GM08714 (cell line): Measurements from ENCODE around the gene VRTN.
A peak's percentile ranks its signal among the peaks of the same experiment; 100 is the strongest.
"Not testable (repeated sequence)": the region's sequence is repeated elsewhere in the genome, so short reads cannot be mapped to it uniquely, and the experiment has no call there.

Source experiments
- H3K4me3 ChIP-seq: fragments of 200-500 bp; sonication (Bioruptor generic); 2 replicates; pipeline ENCODE4 v1.5.1; 2014; ENCODE audit warnings: mild to moderate bottlenecking, low read length, inconsistent platforms
- ZNF274 ChIP-seq: IDR thresholded peaks from 2 replicates; pipeline ENCODE4 v1.6.1; 2012; ENCODE audit warnings: mild to moderate bottlenecking, low read depth, low read length

The VRTN gene, protein sequence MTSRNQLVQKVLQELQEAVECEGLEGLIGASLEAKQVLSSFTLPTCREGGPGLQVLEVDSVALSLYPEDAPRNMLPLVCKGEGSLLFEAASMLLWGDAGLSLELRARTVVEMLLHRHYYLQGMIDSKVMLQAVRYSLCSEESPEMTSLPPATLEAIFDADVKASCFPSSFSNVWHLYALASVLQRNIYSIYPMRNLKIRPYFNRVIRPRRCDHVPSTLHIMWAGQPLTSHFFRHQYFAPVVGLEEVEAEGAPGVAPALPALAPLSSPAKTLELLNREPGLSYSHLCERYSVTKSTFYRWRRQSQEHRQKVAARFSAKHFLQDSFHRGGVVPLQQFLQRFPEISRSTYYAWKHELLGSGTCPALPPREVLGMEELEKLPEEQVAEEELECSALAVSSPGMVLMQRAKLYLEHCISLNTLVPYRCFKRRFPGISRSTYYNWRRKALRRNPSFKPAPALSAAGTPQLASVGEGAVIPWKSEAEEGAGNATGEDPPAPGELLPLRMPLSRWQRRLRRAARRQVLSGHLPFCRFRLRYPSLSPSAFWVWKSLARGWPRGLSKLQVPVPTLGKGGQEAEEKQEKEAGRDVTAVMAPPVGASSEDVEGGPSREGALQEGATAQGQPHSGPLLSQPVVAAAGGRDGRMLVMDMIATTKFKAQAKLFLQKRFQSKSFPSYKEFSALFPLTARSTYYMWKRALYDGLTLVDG

DNA sequence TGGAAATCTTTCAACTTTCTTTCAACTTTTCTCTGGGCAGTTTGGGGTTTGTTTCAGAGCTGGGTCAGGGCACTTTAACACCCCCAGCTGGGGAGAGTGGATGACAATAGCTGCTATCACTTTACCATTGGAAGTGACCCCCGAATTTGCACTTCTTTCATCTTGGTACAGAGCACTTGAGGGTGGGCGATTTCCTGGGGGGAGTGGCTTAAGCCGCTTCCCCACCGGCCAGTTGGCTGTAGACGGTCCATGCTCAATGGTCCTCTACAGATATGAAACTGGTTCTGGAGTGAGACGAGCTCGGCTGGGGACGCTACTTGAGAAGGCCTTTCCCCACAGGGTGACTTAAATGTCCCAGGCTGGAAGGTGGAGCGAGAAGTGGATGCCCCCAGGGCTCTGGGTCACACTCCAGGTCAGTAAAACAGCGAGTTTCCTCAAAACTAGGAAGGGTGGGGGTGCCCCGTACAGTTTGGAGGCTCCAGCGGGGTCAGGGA lies at the start of gene VRTN:
VRTN (plus strand) TSS at position 231 of the 494 bp plus-strand sequence. CDS start 8,313 bp downstream, outside the sequence.
- TF ChIP-seq ZNF274 = no peak
- H3K4me3 ChIP-seq = no peak within 1 kb of the TSS

DNA sequence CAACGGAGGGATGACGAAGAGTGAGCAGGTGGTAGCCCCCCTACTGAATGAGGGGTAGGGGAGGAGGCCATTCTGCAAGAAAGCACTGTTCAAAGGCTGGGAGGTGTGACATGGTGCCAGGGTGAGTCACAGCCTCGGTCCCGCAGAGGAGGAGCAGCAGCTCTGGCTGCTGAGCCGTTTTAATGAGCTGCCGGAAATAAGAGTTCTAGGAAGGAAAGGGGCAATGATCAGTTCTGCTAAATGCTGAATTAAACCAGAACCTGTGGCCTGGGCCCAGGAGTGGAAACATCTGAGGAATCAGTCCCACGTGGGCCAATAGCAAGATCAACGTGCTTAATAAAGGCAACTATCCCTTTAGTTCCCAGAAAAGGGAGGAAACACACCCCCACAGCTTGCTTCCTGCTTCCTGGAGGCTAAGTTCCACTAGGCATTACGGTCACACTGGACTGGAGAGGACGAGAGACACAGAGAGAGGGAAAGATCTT lies 49.2 kb upstream of the VRTN start:
- no peak overlapping the region for H3K4me3 ChIP-seq
- no peak for TF ChIP-seq ZNF274

DNA sequence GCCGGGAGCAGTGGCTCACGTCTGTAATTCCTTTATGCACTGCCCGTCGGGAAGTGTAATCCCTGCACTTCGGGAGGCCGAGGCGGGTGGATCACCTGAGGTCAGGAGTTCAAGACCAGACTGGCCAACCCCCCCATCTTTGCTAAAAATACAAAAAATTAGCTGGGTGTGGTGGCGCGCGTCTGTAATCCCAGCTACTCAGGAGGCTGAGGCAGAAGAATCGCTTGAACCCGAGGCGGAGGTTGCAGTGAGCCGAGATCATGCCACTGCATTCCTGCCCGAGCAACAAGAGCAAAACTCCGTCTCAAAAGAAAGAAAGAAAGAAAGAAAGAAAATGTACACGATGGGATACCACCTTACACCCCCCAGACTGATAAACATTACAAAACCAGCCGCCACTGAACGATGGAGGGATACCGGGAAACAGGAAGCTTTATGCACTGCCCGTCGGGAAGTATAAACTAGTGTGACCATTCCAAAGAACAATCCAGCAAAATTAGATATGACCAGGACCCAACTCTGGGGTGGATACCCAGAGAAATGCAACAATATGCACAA lies 46.6 kb upstream of the VRTN start:
- TF ChIP-seq ZNF274 = no peak
- peak overlapping the region; percentile 99 for H3K4me3 ChIP-seq

DNA sequence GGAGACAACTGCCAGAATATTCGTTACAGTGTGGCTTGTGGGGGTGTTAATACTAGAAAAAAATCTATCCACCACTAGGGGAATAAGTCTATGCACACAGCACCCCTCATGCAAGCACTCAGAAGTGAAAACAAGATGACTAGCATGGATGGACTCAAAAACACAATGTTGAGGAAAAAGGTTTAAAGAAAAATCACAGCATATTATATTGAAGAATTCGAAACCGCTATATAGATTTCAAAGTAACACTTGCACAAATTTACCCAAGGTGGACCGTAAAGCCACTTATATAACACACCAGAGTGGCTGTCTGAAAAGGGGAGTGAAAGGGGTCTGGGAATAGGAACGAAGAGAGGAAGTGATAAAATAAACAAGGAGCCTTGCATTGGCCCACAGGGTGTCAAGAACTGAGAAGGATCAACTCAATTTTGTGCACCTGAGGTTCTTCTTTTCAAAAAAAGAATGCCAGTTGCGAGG lies 46.1 kb upstream of the VRTN start:
- peak overlapping the region; percentile 99 for H3K4me3 ChIP-seq
- TF ChIP-seq ZNF274 = no peak

DNA sequence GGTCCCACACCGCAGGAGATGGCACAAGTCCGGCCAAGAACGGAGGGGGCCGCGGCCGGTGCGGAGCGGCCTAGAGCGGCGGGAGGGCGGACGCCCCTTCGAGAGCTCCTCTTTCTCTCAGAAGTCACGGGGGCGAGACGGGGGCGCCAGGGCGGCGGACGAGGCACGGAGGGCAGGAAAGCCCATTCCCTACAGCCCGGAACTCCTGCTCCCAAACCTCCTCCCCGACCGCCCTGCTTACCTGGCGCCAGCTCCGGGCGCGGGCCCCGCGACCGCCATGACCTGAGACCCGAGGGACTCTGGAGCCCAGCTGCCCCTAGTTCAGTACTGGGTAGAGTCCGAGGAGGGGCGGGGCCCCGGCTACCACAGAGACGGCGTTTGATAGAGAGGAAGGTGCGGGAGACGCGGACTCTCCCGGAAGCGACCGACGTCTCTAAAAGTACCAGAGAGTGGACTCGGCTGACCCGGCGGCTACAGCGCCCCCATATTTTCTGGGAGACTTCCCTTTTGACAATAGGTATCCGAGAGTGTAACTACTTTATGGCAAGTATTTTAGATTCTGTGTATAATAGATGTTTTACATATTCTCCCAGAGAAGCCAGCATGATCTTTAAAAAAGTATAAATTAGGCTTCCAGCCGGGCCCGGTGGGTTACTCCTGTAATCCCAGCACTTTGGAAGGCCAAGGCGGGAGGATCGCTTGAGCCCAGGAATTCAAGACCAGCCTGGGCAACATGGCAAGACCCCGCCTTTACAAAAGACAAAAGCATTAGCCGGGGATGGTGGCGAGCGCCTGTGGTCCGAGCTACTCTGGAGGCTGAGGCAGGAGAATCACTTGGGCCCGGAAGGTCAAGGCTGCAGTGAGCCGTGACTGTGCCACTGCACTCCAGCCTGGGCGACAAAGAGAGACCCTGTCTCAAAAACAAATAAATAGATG lies 45.4 kb upstream of the VRTN start, which contains the start of gene ABCD4:
ABCD4 (minus strand) TSS at position 301 of the 936 bp plus-strand sequence; CDS start at position 279, 22 bp downstream.
- H3K4me3 ChIP-seq = peak within 1 kb of the TSS; percentile 99
- TF ChIP-seq ZNF274 = no peak

DNA sequence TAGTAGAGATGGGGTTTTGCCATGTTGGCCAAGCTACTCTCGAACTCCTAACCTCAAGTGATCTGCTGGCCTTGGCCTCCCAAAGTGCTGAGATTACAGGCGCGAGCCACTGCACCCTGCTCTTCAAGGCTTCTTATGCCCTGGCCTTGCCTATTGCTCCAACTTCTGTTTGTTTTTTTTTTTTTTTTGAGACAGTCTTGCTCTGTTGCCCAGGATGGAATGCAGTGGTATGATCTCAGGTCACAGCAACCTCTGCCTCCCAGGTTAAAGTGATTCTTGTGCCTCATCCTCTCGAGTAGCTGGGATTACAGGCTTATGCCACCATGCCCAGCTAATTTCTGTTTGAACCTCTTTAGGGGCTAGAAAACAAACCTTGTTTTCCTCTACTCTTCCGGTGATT lies 39.6 kb upstream of the VRTN start:
- TF ChIP-seq ZNF274 = no peak
- H3K4me3 ChIP-seq = no peak overlapping the region

DNA sequence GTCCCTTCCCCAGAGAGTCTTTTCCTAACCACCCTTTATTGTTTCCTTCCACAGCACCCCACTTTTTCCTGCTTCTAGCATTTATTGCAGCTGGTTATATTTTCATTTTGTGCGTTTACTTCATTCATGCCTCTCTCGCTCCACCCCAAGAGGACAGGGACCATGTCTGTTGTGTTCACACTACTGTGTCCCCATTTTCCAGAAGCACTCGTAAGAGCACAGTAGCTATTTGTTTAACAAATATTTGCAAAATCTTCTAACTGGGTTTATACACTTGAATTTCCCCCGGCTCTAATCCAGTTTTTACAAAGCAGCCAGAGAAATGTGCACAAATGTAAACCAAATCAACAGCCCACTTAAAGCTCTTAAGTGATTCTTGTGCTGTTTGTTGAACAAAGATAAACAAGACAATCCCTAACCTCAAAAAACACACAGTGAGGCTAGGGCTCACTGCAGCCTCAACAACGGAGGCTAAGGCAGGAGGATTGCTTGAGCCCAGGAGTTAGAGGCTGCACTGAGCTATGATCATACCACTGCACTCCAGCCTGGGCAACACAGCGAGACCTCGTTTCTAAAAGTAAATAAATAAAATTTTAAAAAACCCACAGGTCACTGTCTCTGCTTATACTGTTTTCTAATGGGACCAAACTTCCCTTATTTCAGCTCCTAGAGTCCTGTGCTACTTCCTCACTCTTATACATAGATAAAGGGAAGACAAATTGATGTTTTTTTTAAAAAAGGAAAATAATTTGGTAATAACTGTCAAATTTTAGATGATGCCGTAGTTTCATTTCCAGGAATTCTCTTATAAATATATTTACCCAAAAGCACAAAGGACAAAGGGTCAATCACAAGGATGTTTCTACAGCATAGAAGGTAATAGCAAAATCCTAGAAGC lies 38.9 kb upstream of the VRTN start:
- H3K4me3 ChIP-seq = no peak overlapping the region
- TF ChIP-seq ZNF274 = no peak

DNA sequence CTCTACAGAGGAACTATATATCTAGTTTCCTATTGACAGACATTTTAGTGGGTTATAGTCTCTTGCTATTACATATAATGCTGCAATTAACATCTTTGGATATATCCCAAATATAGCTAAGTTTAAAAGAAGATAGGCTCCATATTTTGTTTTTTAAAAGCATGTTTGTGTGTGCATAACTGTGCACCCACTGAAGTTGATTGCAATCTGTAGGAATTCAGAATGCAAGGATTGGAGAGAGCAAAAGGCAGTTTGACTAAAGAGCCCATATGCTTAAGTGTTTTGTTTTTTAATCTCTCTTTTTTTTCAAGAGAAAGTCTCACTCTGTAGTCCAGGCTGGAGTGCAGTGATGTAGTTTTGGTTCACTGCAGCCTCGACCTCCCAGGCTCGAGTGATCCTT lies 36.1 kb upstream of the VRTN start:
- no peak for TF ChIP-seq ZNF274
- no peak overlapping the region for H3K4me3 ChIP-seq

DNA sequence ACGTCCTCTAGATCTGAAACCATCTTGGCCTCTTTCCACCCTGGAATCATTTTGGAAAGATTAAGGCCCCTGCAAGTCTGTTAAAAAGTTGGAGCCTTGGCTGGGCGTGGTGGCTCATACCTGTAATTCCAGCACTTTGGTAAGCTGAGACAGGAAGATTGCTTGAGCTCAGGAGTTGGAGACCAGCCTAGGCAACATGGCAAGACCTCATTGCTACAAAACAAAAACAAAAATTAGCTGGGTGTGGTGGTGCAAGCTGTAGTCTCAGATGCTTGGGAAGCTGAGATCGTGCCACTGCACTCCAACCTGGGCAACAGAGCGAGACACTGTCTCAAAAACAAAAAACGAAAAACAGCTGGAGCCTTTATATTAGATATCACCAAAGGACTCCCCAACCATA lies 34.7 kb upstream of the VRTN start:
- H3K4me3 ChIP-seq = no peak overlapping the region
- no peak for TF ChIP-seq ZNF274

DNA sequence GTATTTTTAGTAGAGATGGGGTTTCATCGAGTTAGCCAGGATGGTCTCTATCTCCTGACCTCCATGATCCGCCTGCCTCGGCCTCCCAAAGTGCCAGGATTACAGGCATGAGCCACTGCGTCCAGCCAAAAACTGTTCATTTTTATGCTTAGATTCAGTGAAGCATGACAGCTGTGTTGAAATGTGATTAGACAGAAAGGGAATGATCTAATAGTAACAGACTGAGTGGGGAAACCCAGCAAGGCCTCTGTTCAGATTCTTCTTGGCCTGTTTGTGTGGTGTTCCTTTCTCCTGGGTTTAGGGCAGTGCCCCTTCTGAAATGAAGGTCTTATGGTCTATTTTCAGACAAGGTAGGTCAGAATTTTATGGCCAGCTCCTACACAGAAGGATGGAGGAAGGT lies 33.7 kb upstream of the VRTN start:
- H3K4me3 ChIP-seq = no peak overlapping the region
- no peak for TF ChIP-seq ZNF274

DNA sequence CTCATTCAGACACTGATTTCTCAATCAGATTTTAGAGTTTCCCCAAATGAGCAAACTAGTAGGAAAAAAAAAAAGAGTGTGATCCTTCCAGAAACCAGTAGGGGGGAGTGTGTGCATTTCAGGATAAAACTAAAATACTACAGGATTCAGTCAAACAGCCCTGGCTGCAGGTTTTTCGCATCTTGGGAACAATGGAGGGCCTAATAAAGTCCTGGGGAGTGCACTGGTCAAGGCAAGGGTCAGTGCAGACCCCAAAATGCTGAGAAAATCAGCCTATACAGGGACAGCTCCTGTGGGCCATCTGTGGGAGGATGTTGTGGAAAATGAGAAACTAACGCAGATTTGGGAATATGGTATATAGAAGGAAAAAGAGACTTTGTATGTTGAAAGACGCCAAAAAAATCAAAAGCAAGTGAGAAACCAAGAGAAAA lies 23.3 kb upstream of the VRTN start:
- no peak for TF ChIP-seq ZNF274
- no peak overlapping the region for H3K4me3 ChIP-seq

DNA sequence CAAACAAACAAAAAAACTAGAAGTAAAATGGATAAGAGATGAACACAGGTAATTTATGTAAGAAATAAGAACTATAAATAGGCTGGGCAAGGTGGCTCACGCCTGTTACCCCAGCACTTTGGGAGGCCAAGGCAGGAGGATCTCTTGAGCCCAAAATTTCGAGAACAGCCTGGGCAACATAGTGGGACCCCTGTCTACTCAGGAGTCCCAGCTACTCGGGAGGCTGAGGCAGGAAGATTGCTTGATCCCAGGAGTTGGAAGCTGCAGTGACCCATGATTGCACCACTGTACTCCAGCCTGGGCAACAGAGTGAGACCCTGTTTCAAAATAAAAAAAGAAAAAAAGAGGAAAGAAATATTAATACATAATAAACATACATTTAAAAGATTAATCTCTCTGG lies 22.8 kb upstream of the VRTN start:
- H3K4me3 ChIP-seq = no peak overlapping the region
- no peak for TF ChIP-seq ZNF274

DNA sequence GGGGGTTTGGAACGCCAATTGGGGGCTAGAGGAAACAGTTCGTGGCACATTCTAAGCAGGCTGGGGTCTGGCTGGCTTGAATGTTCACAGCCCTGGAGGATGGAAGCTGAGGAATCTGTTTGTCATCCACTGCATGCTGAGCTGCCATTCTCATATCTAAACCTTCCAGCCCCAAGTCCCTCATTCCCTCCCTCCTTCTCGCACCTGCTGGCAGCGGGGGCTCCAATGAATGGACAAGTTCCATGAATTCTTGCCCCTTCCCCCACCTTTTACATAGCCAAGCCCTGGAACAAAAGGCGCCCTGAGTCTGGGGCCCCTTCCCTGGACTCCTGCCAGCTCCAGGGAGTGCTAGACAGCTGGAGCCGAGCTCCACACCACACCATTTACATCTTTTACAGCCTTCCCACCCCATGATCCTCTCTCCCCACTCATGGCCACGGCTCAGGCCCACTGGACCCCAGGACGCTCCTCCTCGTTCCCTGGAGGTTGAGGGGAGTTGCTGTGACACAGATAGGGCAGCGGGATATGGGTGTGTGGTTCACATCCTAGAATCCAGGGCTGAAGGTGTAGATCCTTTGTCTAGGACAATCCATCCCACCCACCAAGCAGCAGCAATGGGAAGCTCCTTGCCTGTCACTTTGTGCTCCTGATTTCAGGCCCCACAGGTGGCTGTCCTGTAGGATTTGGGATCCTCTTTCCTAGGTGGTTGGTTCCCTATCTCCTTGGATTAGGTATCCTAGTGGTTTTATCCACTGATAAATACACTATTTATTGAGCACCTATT lies 21.7 kb upstream of the VRTN start:
- H3K4me3 ChIP-seq = no peak overlapping the region
- TF ChIP-seq ZNF274 = no peak

DNA sequence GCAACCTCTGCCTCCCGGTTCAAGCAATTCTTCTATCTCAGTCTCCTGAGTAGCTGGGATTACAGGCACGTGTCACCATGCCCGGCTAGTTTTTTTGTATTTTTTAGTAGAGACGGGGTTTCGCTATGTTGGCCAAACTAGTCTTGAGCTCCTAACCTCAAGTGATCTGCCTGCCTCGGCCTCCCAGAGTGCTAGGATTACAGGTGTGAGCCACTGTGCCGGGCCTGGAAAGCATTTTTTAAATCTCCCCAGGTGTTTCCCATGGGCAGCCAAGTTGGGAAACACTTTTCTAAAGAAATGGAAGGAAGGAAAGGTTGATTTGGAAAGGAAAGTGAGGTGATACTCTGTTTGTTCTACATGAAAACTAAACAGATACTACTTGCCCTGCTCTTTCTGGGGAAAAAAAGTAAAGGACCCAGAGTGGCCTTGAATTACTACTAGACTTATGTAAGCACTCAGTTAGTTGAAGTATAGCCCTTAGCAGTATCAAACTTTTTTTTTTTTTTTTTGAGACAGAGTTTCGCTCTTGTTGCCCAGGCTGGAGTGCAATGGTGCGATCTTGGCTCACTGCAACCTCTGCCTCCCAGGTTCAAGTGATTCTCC lies 18.2 kb upstream of the VRTN start:
- H3K4me3 ChIP-seq = not testable (repeated sequence)
